GM10266 (cell line): ENCODE results near the gene HOXD13.

Experiments
- DNase-seq: peaks from one replicate; pipeline ENCODE4 v3.0.0; 2012; ENCODE audit errors: extremely low spot score
- TF ChIP-seq, protein P1 (sequence below): IDR thresholded peaks from 2 replicates; pipeline ENCODE4 v1.5.1; 2012; ENCODE audit warnings: mild to moderate bottlenecking, low read depth; ENCODE audit not compliant: control insufficient read depth, insufficient read depth; ENCODE audit errors: missing control alignments

The HOXD13 gene

GRCh38 chr2:176082525-176082823 lies 10.0 kb upstream of the HOXD13 start:
- TF ChIP-seq, protein P1, sequence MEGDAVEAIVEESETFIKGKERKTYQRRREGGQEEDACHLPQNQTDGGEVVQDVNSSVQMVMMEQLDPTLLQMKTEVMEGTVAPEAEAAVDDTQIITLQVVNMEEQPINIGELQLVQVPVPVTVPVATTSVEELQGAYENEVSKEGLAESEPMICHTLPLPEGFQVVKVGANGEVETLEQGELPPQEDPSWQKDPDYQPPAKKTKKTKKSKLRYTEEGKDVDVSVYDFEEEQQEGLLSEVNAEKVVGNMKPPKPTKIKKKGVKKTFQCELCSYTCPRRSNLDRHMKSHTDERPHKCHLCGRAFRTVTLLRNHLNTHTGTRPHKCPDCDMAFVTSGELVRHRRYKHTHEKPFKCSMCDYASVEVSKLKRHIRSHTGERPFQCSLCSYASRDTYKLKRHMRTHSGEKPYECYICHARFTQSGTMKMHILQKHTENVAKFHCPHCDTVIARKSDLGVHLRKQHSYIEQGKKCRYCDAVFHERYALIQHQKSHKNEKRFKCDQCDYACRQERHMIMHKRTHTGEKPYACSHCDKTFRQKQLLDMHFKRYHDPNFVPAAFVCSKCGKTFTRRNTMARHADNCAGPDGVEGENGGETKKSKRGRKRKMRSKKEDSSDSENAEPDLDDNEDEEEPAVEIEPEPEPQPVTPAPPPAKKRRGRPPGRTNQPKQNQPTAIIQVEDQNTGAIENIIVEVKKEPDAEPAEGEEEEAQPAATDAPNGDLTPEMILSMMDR = no peak
- no peak for DNase-seq

GRCh38 chr2:176082824-176083751 lies 9.4 kb upstream of the HOXD13 start:
- TF ChIP-seq, protein P1 = no peak
- no peak for DNase-seq

DNA sequence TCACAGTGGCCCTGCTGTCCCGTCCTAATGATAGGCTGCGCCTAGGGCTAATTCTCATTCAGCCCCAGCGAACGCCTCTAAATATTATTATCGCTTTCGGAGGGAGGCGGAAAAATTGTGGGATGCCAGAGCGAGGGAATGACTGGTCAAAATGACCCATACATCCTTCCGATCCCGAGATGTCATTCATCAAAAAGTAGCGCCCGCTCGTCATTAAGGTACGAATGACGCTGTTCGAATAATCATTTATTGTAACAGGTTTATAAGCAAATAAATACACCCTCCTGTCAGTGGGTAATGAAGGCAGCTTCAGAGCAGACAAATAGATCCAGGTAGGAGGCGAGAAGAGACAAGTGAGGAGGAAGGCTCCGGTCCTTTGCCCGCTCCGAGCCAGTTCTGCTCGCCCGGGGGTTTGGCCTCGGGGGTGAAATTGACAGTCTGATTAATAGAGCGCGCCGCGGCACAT lies 8.7 kb upstream of the HOXD13 start, which contains the start of gene EVX2:
EVX2 (minus strand) TSS at position 167 of the 466 bp plus-strand sequence. CDS start 186 bp downstream, outside the sequence.
- TF ChIP-seq, protein P1 = no peak
- no peak for DNase-seq

- TF ChIP-seq, protein P1 = no peak
- DNase-seq = no peak
Observed at GRCh38 chr2:176084611-176085119, 7.9 kb upstream of the HOXD13 start.

- TF ChIP-seq, protein P1 = no peak
- DNase-seq = no peak
Observed at GRCh38 chr2:176085120-176085788, 7.3 kb upstream of the HOXD13 start.

GRCh38 chr2:176085861-176086771 lies 6.4 kb upstream of the HOXD13 start:
- peak; percentile 50 for DNase-seq
- TF ChIP-seq, protein P1 = peak; percentile 42
